GM08714 (cell line): Measurements from ENCODE around the gene RAC3.
A peak's percentile ranks its signal among the peaks of the same experiment; 100 is the strongest.

Source experiments
- H3K4me3 ChIP-seq: fragments of 200-500 bp; sonication (Bioruptor generic); 2 replicates; pipeline ENCODE4 v1.5.1; 2014; ENCODE audit warnings: mild to moderate bottlenecking, low read length, inconsistent platforms
- ZNF274 ChIP-seq: IDR thresholded peaks from 2 replicates; pipeline ENCODE4 v1.6.1; 2012; ENCODE audit warnings: mild to moderate bottlenecking, low read depth, low read length

RAC3 gene

DNA sequence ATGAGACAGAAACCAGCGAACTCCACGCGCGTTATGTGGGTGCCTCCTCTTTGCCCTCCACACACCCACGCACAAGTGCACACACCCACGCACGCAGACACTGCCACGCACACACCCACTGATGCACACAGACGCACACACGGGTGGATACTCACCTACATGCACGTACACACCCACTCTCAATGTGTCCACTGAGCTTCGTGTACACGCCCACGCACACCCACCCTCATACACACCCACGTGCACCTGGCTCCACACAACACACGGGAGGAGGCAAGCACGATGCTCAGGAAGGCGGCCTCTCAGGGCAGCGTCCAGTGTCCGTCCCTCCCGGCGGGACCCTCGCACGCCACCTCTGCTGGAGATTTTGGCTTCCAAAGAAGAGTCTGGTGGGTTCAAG, 15.9 kb downstream of the RAC3 start:
- no peak overlapping the region for H3K4me3 ChIP-seq
- TF ChIP-seq ZNF274 = no peak

DNA sequence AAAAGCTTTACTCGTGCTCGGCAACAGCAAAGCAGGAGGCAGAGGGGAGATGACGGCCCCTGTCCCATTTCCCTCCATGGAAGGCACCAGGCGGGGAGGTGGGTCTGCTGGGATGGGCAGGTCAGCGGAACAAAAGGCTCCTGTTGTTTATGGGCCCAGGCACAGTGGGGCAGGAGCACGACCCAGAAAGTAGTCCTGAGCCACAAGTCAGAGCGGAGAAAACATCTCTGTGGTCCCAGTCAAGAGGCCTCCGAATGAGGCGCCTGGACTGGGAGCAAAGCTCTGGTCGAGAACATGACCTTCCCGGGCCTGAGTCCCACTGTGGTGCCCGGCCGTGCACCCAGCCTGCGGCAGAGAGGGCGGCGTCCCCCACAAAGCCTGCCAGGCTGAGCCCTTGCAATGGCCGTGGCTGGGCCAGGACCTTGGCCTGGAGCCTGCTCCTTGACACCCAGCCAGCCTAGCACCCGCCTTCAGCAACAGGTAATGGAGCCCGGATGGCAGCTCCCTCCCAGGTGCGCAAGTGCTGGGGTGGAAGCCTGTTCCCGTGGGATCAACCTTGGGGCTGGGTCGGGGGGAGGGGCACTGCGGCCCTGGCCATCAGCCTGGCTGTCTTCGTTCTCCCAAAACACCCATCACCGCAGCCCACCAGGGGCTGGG, 16.6 kb downstream of the RAC3 start:
- no peak for TF ChIP-seq ZNF274
- H3K4me3 ChIP-seq = no peak overlapping the region

DNA sequence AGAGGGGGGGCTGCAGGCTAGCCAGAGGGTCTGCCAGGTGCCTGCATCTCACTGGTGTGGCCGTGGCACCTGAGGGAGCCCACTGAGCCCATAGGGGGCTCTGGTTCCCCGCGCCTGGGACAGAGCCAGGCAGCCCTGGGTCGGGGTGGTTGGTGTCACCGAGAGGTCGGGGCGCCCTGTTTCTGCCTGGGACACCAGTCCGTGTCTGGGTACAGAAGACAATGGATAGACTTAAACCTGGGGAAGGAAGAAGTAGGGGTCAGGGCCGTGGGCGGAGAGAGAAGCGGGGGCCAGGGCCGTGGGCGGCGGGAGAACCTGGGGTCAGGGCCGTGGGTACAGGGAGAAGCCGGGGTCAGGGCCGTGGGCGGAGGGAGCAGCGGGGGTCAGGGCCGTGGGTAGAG, 17.1 kb downstream of the RAC3 start:
- TF ChIP-seq ZNF274 = no peak
- H3K4me3 ChIP-seq = no peak overlapping the region

DNA sequence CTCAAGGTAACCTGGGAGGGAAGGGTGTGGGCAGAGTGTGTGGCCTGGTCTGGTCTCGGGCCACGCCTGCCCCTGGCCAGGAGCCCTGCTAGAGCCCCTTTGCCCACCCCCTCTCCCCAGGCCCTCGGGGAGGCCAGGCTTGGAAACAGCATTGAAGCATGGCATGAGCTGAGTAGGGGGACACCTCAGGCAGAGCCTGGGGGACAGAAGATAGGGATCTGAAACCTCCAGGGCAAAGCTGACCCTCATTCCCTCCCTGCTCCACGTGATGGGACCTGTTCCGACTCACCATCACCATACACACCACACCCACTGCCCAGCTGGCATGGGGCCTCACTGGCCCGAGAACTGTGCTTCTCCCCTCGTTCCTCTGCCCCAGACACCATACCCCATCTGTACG, 17.6 kb downstream of the RAC3 start:
- no peak for TF ChIP-seq ZNF274
- H3K4me3 ChIP-seq = no peak overlapping the region

DNA sequence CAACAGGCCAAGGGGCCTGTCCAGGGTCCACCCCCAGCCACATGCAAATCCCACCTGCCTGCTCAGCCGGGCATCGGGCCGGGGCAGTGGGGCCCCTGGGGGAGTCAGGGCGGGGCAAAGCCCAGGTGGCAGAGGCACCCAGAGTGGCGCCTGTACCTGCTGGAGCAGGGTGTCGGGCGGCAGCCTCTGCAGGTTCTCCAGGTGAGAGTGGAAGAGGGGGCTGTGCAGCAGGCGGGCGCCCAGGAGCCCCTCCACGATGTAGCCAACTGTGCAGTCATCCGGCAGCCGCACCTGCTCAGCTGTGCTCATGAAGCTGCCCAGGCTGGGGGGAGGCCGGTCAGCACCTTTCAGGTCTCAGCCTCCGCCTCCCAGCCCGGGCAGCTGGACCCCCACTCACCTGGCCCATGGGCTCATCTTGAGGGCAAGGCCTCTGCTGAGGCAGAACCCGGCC, 18.1 kb downstream of the RAC3 start:
- H3K4me3 ChIP-seq = no peak overlapping the region
- TF ChIP-seq ZNF274 = no peak

DNA sequence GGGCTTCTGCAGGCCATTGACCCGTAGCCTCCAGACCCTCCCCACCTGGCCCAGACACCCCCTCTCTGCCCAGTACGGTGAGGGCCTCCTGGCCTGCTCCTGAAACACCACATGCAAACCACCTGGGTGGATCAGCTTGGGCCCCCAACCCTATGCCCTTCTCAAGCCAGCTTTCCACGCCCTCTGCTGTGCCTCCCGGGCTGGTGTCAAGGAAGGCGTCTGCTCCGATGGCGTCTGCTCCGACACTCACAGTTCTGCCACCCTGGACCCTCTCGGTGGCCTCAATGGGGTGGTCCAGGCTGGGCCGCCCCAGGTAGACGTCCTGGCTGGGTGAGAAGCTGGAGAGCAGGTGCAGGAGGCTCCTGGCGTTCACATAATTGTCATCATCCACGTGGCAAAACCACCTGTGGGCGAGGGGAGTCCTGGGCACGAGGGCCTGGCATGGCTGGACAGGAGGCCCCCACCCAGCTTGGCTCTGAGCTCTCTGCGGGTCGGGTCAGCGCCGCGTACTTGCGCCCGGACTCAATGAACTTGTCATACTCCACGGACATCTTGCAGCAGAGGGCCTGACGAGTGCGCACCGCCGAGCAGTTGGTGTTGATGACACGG, 18.8 kb downstream of the RAC3 start:
- H3K4me3 ChIP-seq = no peak overlapping the region; the same call in 1 of the 2 replicates
- TF ChIP-seq ZNF274 = no peak

DNA sequence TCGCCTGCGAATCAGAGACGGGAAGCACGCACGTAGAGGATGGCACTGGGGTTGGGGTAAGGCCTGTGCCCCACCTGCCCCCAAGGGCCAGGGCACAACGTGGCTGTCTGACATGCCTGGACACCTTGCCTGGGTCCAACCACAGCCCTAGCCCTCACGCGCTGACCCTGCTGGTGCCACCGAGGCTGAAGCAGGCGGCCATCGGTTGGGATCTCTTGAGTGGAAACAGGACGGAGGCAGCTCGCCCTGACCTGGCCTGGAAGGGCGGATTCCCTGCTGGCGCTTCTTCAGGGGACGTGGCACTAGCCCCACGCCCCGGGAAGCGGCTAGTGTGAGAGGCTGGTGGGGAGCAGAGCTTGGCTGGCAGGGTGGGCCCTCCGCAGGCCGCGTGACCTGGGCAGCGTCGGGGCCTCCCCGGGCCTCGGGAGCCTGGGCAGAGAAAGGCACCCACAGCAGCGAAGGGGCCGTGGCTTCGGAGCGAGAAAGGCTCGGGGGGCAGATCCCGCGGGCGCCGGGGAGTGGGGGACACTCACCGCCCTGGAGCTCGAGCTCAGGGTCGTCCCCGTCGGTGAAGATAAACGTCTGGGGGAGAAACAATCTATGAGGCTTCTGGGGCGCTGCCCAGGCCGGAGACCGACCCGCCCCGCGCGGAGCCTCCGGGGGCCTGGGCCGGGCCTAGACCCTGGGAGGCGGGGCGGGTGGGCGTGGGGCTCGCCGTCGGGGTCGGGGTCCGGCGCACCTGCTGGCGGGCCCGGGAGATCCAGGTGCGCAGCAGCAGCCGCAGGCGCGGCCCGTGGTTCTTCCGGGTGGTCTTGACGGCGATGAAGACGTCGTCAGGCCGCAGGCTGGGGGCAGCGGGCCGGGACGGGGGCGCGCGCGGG, 19.5 kb downstream of the RAC3 start:
- peak overlapping the region; percentile 86 for H3K4me3 ChIP-seq
- TF ChIP-seq ZNF274 = no peak

DNA sequence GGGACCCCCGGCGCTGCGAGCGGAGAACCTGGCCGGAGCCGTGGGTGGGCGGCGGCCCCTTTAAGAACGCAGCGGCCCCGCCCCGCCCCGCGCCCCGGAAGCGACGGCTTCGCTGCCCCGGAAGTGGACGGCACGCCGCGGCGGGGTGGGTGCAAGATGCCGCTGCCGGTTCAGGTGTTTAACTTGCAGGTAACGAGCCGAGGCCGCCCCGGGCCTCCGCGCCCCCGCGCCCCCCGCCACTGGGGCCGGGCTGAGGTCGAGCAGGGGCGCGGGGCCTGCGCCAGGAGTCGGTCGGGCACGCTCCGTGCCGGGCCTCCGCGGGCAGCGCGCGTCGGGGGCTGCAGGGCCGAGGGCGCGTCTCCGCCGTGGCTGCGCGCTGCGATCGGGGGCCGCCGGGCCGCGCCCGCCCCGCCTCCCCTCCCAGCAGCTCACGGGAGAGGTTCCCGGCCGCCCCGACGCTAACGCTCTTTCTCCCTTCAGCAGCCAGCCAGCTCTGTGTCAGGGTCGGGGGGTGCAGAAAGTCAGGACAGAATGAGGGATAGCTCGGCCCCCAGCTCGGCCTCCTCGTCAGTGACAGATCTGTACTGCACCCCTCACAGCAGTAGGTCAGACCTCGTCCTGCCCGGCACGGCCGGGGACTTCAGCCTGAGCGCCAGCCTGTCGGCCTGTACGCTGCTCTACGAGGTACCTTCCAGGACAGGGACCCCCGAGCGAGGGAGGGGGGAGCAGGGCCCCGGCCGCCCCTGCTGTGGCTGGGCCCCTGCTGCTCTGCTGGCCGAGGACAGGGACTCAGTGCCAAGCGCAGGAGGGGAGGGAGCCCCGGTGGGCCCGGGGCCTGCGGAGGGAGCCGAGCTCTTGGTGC, 20.5 kb downstream of the RAC3 start, which contains the start of the genes GPS1 and RFNG:
GPS1 (plus strand) TSS at position 123 of the 862 bp plus-strand sequence; CDS start at position 157, 34 bp downstream.
RFNG (minus strand) TSS at position 36 of the 862 bp plus-strand sequence. CDS start 45 bp downstream, outside the sequence.
- no peak for TF ChIP-seq ZNF274
- H3K4me3 ChIP-seq = peak within 1 kb of the TSS; percentile 86

DNA sequence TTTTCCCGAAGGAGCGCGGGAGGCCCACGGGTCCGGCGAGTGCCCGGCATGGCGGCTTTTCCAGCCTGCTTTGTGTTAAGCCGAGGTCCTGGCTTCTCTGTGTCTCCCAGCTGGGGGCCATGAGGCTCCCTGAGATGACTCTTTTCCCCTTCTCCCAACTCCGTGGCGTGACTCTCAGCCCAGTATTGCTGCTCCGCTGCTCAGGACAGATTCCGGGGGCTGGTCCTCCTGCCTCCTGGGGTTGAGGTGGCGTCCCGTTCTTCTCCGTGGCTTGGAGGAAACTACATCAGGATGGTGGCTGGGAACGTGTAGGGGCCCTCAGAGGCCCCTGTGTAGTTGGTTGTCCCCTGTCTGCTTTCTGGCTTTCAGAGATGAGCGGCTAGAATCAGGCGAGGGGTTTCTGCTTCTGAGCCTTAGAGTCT, 21.2 kb downstream of the RAC3 start:
- H3K4me3 ChIP-seq = peak overlapping the region; percentile 86
- TF ChIP-seq ZNF274 = no peak

DNA sequence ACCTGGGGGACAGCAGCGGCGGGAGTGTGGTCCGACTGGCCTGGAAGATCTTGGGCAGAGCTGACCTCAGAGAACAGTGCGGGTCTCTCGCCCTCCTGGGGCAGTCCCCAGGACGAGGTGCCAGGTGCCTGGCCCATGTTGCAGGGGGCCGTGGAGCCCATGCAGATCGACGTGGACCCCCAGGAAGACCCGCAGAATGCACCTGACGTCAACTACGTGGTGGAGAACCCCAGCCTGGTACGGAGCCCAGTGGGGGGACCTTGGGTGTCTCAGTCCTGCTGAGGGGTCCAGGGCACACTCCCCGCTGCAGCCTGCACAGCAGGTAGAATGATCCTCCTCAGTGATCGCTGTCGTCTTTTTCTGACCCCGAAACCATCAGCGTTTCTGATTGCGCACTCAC, 21.7 kb downstream of the RAC3 start:
- TF ChIP-seq ZNF274 = no peak

DNA sequence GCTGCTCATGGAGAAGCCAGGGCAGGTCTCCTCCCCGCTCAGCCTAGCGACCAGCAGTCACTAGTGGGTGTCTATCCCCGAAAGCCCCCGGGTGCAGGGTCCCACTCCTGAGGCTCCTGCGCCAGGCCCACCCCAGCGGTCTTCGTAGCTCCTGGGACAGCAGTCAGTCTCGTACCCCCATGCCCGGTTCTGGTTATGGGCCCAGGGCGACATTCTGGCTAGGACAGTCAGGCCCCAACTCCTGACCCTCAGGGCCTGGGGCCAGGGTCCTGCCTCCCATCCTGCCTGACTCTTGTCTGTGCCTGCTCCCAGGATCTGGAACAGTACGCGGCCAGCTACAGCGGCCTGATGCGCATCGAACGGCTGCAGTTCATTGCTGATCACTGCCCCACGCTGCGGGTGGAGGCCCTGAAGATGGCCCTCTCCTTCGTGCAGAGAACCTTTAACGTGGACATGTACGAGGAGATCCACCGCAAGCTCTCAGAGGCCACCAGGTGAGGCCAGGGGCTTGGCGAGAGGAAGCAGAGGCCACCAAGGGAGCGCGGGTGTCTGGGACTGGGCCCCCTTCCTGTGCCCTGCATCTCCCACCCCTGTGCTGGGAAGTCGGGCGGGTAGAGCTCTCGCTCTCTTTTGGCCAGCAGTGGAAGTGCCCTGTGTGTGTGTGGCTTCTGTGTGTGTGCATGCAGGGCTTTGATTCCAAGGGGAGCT, 22.2 kb downstream of the RAC3 start:
- H3K4me3 ChIP-seq = no peak overlapping the region
- no peak for TF ChIP-seq ZNF274

More for the DNA sequence above, 21.7 kb downstream of the RAC3 start:
- no peak overlapping the region; the same call in 1 of the 2 replicates for H3K4me3 ChIP-seq

DNA sequence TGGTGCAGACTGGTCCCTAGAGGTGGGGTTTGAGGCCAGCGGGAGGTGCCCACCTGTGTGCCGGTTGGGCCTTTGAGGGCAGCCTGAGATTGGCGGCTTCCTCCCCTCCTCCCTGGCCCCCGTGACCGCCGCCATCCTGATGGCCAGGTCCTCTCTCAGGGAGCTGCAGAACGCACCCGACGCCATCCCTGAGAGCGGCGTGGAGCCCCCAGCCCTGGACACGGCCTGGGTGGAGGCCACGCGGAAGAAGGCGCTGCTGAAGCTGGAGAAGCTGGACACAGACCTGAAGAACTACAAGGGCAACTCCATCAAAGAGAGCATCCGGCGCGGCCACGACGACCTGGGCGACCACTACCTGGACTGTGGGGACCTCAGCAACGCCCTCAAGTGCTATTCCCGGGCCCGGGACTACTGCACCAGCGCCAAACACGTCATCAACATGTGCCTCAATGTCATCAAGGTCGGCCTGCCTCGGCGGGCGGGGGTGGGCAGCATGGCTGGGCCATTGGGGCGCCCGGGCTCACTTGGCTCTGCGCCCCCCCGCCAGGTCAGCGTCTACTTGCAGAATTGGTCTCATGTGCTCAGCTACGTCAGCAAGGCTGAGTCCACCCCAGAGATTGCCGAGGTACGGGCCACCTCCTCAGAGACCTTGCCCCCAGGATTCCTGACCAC, 23.0 kb downstream of the RAC3 start:
- no peak overlapping the region for H3K4me3 ChIP-seq
- TF ChIP-seq ZNF274 = no peak
